GM21528 (cell line): ENCODE measurements around the gene MTHFD1.

Experiments
- ATAC-seq: cut with Tn5 transposase; IDR thresholded peaks from one replicate; pipeline ENCODE4 v1.9.1; 2021; ENCODE audit warnings: mild to moderate bottlenecking, moderate library complexity; ENCODE audit not compliant: unreplicated experiment, low FRiP score

MTHFD1 gene

GRCh38 chr14:64488590-64489099 is 100.5 kb downstream of the MTHFD1 start:
- ATAC-seq = no peak

DNA sequence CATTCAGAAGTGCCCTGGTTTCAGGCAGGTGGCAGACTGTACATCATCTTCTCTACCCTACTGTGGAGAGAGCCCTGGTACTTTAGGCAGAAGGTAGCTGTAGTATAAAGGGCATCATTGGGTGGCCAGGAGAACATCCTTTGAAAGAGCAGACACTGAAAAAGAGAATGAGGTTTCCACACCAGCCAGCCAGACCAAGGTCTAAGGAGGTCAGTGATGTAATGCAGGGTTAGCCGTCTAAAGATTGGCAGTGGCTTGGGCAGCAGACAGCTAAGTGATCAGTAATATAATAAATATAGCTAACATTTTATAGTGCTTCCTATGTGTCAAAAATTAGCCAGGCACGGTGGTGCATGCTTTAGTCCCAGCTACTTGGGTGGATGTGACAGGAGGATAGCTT is 103.5 kb downstream of the MTHFD1 start:
- no peak for ATAC-seq

- ATAC-seq = no peak
Measured at GRCh38 chr14:64493455-64493854, 105.3 kb downstream of the MTHFD1 start.

- no peak for ATAC-seq
Measured at GRCh38 chr14:64495252-64495651, 107.1 kb downstream of the MTHFD1 start.

DNA sequence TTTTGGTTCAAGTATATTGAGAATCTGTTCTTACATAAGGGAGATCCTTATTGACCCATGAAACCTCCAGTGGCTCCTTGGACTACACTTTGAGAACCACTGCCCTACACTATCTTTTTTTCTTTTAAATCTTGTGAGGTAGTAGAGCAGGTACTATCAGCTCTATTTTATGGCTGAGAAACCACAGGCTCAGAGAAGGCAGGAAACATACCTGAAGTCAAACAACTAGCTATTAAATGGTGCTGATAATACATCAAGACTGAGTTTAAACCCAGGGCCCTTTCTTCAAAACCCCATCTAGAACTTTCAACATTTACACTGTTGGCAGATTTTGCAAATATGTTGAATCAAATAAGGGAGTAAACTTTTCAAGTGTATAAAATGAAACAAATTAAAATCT is 108.6 kb downstream of the MTHFD1 start:
- no peak for ATAC-seq

DNA sequence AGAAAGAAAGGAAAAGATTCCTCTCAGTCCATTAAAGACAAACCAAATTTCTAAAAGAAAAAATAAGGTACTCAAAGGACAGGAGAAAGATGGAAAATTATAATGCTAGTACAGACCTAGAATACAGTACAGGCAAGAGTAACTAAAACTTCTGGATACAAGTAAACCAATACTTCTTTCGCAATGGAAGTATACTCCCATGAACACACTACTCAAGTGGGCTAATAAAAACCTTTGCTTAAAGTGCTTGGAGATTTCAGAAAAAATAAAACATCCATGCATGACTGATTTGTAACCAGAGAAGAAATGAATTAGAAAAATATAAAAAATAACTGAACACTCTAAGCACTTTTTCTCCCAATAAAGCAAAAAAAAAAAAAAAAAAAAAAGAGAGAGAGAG is 111.9 kb downstream of the MTHFD1 start:
- ATAC-seq = no peak

DNA sequence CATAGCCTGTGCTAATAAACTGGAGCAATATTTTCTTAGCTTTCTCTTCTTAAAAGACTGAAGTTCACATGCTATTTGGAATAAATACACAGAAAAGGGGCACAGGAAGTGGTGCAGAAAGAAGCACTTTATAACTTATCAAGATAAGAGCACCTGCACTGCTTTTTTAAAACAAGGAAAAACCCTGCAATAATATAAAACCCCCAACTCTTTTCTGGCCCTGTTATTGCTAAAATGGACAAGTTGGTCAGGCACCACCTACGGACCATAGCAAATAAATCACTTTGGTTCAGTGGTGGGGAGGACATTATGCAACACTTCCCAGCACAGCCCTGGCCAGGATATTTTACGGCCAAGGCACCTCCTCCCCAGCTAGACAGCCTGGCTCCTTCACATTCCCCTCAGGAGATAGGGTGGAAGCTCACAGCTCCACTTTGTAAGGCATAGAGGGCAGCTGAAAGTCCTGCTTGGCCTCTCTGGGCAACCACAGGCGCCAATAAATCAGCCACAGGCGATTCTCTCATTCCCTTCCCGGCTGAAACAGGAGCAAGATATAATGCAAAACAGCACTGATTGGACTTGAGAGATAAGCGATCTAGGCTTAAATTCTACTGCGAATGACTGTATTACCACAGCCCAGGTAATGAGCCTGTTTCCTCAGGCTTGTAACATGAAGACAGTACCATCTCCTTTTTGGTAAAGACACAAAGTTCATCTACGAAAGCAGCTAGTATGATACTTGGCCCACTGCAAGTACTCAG is 113.4 kb downstream of the MTHFD1 start:
- no peak for ATAC-seq

- no peak for ATAC-seq
Measured at GRCh38 chr14:64502456-64502855, 114.3 kb downstream of the MTHFD1 start.

- ATAC-seq = peak; percentile 7
Measured at GRCh38 chr14:64502887-64503433, 114.8 kb downstream of the MTHFD1 start.

DNA sequence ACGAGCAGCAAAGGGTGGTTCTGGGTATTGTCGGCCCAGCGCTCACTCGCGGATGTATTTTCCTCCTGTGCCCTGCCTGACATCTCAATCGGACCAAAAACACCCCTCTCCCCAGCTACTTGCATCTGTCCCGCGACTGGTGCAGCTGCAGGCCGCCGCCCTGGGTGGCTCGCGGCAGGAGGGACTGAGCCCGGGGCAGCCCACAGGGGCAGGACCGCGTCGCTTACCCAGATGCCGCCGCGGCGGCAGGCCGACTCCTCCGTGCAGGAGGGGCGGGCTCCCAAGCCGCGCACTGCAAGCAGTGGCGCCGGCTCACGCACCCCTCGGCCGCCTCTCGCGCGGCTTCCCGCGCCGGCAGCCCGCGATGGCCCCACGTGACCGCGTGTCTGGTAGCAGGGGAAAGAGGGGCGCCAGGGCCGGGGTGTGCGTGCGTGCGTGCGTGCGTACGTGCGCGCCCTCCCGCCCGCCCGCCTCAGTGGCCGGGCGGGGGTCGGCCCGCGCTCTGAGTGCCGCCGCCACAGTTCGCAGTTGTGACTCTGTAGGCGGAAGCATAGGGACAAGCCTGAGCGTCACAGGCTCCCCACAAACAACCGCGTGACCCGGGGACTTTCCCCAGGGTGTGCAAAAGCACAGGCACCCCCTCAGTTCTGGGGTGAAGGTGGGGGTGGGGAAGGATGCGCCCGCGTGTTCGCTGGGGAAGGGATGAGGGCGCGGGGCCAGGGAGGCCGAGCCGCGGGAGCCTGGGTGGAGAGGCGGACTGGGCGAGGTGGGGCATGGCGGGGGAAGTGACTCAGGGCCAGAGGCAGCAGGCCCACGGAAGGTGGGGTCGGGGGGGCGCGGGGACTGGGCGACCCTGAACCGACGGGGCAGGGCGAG is 115.5 kb downstream of the MTHFD1 start, which contains the start of gene ZBTB25:
TSS of gene ZBTB25 (minus strand) at position 405 of the 876 bp plus-strand sequence. CDS start 13,305 bp downstream, outside the sequence.
- ATAC-seq = peak; percentile 60

DNA sequence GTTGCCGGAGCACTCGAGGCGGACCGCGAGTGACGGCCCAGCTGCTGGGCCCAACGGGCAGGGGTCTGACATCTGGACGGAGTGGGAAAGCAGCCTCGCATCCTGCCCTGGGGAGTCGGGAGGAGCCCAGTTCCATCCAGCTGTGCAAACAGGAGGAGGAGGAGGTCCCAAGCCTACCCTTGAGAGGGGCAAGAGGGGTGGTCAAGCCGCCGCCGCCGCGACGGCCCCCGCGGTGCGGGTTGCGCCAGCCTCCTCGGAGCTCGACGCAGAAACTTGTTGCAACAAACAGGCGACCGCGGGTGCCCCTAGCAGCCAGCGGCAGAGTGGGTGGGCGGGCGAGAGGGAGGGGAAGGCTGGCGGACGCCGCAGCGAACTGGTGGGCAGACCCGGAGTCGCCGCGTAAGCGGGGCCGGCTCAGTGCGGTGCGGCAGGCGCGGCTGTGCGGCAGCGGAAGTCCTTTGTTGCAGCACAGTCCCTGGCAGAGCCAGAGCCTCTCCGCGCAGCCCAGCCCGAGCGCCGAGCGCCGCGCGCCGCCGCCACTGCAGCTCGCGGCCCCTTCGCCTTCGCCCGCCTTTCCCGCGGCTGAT is 116.2 kb downstream of the MTHFD1 start, which contains the start of gene ZBTB1:
TSS of gene ZBTB1 (plus strand) at position 461 of the 587 bp plus-strand sequence. CDS start 16,735 bp downstream, outside the sequence.
- peak; percentile 31 for ATAC-seq

- ATAC-seq = peak; percentile 25
Measured at GRCh38 chr14:64504897-64505794, 117.0 kb downstream of the MTHFD1 start.

DNA sequence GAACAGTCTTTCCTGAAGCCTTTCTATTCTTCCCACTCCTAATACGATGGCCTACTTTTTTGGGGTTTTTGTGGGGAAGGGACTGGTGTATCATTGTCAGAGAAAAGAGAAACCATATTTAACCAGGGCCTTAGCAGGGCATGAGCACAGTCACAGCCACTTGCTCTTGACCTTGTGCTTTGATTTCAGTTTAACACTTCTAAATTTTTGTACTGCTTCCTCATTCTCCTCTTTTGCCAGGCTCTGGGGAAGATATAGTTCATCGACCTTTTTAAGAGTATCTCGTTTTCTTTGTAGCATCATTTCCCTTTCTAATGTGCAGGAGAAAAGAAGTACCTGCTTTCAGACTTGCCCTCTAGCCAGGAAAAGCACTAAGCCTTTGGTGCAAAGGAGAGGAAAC is 118.6 kb downstream of the MTHFD1 start:
- no peak for ATAC-seq

- no peak for ATAC-seq
Measured at GRCh38 chr14:64507376-64508156, 119.4 kb downstream of the MTHFD1 start.

DNA sequence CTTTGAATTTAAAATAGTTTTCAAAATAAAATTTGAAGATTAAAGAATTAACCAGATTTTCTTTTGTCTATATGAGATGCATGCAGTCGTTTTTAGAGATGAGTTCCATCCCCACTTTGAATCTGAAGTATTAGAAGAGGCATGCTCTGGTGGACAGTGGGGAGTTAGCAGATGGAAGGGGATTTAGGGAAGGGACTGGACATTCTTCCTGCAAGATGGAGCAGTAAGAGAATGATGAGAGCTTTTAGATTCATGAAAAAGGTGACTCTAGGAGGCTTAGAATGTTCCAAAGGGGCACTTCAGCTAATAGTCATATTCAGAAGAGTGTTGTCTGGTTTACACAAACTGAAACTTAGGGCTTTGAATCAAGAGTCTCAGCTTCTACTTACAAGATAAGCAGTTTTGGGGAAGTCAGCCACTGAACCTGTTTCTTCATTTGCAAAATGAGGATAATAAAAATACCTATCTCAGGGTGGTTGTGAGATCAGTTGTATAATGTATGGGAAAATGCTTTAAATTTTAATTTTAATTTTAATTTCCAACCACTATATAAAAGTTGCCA is 120.1 kb downstream of the MTHFD1 start:
- no peak for ATAC-seq

DNA sequence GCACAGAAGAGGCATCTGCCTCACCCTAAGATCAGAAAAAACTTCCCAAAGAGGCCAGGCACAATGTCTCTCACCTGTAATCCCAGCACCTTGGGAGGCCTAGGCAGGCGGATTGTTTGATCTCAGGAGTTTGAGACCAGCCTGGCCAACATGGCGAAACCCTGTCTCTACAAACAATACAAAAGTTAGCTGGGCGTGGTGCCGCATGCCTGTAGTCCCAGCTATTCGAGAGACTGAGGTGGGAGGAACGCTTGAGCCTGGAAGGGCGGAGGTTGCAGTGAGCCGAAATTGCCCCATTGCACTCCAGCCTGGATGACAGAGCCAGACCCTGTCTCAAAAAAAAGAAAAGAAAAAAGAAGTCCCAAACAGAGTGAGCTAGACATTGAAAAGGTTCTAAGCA is 120.9 kb downstream of the MTHFD1 start:
- ATAC-seq = no peak
